ENCODE measurements around the gene TMEM165. TPM values are rescaled to one million over a fixed set of nuclear protein-coding genes. Genes with fewer than 3 reads are reported as not detected.

TMEM165 gene
- total RNA-seq, 4 donors from 2014 or later = 167 to 286 (median 236) TPM

- Histone ChIP-seq H3K27me3 (no peaks in the 10 kb centered on the region), H3K9me3 (no peaks in the 10 kb centered on the region), H3K4me1 (no peaks in the 10 kb centered on the region), H3K36me3 (no peaks in the 10 kb centered on the region), H3K4me3 (no peak overlapping the region), H3K27ac (no peak overlapping the region)
- WGBS, 2 donors = 91 to 96% methylated on average over 2 of the region's 2 CpGs
- no peak for DNase-seq (ENCODE audit: low spot score in 2 of 2)
- TF ChIP-seq EP300 (IDR thresholded peaks at IDR 0.05) = no peak
- TF ChIP-seq, protein P1, sequence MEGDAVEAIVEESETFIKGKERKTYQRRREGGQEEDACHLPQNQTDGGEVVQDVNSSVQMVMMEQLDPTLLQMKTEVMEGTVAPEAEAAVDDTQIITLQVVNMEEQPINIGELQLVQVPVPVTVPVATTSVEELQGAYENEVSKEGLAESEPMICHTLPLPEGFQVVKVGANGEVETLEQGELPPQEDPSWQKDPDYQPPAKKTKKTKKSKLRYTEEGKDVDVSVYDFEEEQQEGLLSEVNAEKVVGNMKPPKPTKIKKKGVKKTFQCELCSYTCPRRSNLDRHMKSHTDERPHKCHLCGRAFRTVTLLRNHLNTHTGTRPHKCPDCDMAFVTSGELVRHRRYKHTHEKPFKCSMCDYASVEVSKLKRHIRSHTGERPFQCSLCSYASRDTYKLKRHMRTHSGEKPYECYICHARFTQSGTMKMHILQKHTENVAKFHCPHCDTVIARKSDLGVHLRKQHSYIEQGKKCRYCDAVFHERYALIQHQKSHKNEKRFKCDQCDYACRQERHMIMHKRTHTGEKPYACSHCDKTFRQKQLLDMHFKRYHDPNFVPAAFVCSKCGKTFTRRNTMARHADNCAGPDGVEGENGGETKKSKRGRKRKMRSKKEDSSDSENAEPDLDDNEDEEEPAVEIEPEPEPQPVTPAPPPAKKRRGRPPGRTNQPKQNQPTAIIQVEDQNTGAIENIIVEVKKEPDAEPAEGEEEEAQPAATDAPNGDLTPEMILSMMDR (IDR thresholded peaks at IDR 0.05) = no peak
- no peak for TF ChIP-seq POLR2A (IDR thresholded peaks at IDR 0.05)
These were observed 8.9 kb upstream of the TMEM165 start for GRCh38 chr4:55386840-55387239.

- no peak for DNase-seq (ENCODE audit: low spot score in 2 of 2)
- peak overlapping the region in 1 of 4 donors; percentile 44 for H3K27ac ChIP-seq
- no peaks in the 10 kb centered on the region for H3K36me3 ChIP-seq
- no peaks in the 10 kb centered on the region for H3K9me3 ChIP-seq
- 85 to 86% methylated on average over 4 of the region's 4 CpGs for WGBS, 2 donors
- no peak overlapping the region for H3K4me3 ChIP-seq
- peaks cover 0 to 23% (median 13%) of the 10 kb centered on the region in 4 donors for H3K4me1 ChIP-seq
- H3K27me3 ChIP-seq = no peaks in the 10 kb centered on the region
- TF ChIP-seq EP300 (IDR thresholded peaks at IDR 0.05) = no peak
- no peak for TF ChIP-seq POLR2A (IDR thresholded peaks at IDR 0.05)
- TF ChIP-seq, protein P1 (IDR thresholded peaks at IDR 0.05) = no peak
These were observed 2.1 kb upstream of the TMEM165 start for GRCh38 chr4:55393461-55394320.

GRCh38 chr4:55395218-55395528, 584 bp upstream of the TMEM165 start:
- Histone ChIP-seq H3K27ac (peak overlapping the region; percentile 92 to 100 (median 99)), H3K27me3 (no peaks in the 10 kb centered on the region), H3K36me3 (no peaks in the 10 kb centered on the region), H3K4me3 (peak overlapping the region; percentile 81 to 99 (median 92)), H3K9me3 (no peaks in the 10 kb centered on the region), H3K4me1 (peaks cover 0 to 35% (median 24%) of the 10 kb centered on the region in 4 donors)
- DNase-seq (ENCODE audit: low spot score in 2 of 2) = no peak
- TF ChIP-seq EP300 (IDR thresholded peaks at IDR 0.05) = no peak
- TF ChIP-seq, protein P1 (IDR thresholded peaks at IDR 0.05) = peak in 1 of 5 experiments; percentile 13
- WGBS, 2 donors = 0 to 2% methylated on average over 4 of the region's 4 CpGs

GRCh38 chr4:55396308-55397125, 760 bp downstream of the TMEM165 start:
- Histone ChIP-seq H3K4me3 (peak overlapping the region; percentile 81 to 99 (median 92)), H3K27ac (peak overlapping the region; percentile 92 to 100 (median 99)), H3K36me3 (no peaks in the 10 kb centered on the region), H3K4me1 (peaks cover 0 to 47% (median 24%) of the 10 kb centered on the region in 4 donors), H3K27me3 (no peaks in the 10 kb centered on the region), H3K9me3 (no peaks in the 10 kb centered on the region)
- DNase-seq (ENCODE audit: low spot score in 2 of 2) = peak in 1 of 2 donors; percentile 20
- WGBS, 2 donors = 0 to 1% methylated on average over 25 to 26 of the region's 41 CpGs
- TF ChIP-seq EP300 (IDR thresholded peaks at IDR 0.05) = peak in 1 of 2 donors; percentile 58
- TF ChIP-seq POLR2A (IDR thresholded peaks at IDR 0.05) = no peak

DNA sequence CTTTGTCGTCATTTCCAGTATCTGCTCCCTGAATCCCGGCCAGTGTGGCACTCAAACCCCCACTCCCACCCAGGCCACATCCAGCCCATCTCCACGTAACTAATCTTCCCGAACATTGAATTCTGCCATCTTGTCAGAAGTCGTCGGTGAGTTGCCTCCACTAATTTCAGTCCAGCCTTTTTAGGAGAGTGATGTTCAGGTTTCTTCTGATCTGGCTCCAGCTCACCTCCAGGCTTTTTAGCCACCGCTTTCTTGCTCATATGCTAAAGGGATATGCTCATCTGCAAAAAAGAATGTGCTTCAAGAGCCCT, 1.3 kb downstream of the TMEM165 start:
- DNase-seq (ENCODE audit: low spot score in 2 of 2) = no peak

More for the DNA sequence above, 1.3 kb downstream of the TMEM165 start:
- peaks cover 0 to 50% (median 24%) of the 10 kb centered on the region in 4 donors for H3K4me1 ChIP-seq
- peak overlapping the region; percentile 92 to 100 (median 99) for H3K27ac ChIP-seq
- H3K36me3 ChIP-seq = no peaks in the 10 kb centered on the region
- no peaks in the 10 kb centered on the region for H3K27me3 ChIP-seq
- H3K9me3 ChIP-seq = no peaks in the 10 kb centered on the region
- H3K4me3 ChIP-seq = peak overlapping the region; percentile 81 to 99 (median 92)
- WGBS, 2 donors = 9 to 13% methylated on average over 7 of the region's 7 CpGs
- TF ChIP-seq POLR2A (IDR thresholded peaks at IDR 0.05) = no peak
- TF ChIP-seq EP300 (IDR thresholded peaks at IDR 0.05) = no peak
- TF ChIP-seq, protein P1 (IDR thresholded peaks at IDR 0.05) = no peak

All from tibial nerve (tissue), 4 donors.